ENCODE measurements around the gene DCUN1D4.

GRCh38 chr4:51858605-51859202, 15.8 kb downstream of the DCUN1D4 start:
- TF ChIP-seq CTCF (IDR thresholded peaks at IDR 0.05; ENCODE audit: insufficient read depth, low read length, poor library complexity, severe bottlenecking) = no peak
- no peak for TF ChIP-seq EZH2phosphoT487 (conservative IDR thresholded peaks at IDR 0.05; ENCODE audit: low read length)

All from SU-DHL-6 (cell line).